Heart left ventricle (tissue), 13 donors: Measurements from ENCODE around the gene NUDT3.

Source experiments
- POLR2A ChIP-seq, 2 donors: fragments of 450-650 bp; IDR thresholded peaks; one replicate each; pipeline ENCODE4 v1.6.1; 2017; ENCODE audit warnings: antibody characterized with exemption in 2 of 2, mild to moderate bottlenecking in 2 of 2, moderate library complexity in 2 of 2
- TF ChIP-seq, protein P1 (sequence below), 12 donors: fragments of 200-600 bp; sonication (generic) in 4 of 12; IDR thresholded peaks; one replicate each; pipeline versions ENCODE4 v1.5.0 to v1.8.0; 2018 to 2022; ENCODE audit warnings: antibody characterized with exemption in 12 of 12, mild to moderate bottlenecking in 5 of 12
- donor health status: ischemic (EF 13 %, LVEDD 7.1; RV severe dilation, severe dysfunction).
- donor health status: DM: no; HTN: yes; CAD: no.
- donor health status: DM: no; HTN: no; CAD: no.
- donor health status: ischemic (EF 25% LVEDD 6.9; RV normal size, moderate dysfunction).
- donor health status: ischemic (EF 25% LVEDD 5.7; RV mildly dilated, moderate dysfunction).
- donor health status: ischemic (EF 35%, LVEDD 5.7; RV mildly dilated, moderate dysfunction).
- donor health status: nonischemic (EF 11% LVEDD 7.7; RV severe dilation, severe dysfunction).
- donor health status: DM: yes; HTN: yes; CAD: no.
- donor health status: PGD.
- donor health status: ischemic (EF 29% LVEDD 5.4; RV normal size, mild dysfunction).
- donor health status: nonischemic (EF 23%, LVEDD 6.1; RV moderate dilation, normal function).

DNA sequence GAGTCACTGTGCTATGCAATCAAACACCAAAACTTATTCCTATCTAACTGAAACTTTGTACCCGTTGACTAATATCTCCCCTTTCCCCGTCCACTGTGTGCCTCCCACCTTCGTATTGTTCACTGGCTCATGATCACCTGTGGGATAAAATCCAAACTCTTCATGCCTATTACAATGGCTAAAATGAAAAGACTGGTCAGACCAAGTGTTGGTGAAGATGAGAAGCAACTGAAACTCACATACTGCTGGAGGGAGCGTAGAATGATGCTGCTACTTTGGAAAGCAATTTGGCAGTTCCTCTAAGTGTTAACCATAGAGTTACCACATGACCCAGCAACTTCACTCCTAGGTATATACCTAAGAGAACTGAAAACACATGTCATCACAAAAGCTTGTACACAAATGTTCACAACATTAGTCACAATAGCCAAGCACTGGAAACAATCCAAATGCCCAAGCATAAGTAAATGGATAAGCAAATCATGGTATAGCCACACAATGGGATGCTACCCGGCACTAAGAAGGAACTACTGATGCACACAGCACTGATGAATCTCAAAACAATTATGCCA lies 20.3 kb upstream of the NUDT3 start:
- TF ChIP-seq, protein P1, sequence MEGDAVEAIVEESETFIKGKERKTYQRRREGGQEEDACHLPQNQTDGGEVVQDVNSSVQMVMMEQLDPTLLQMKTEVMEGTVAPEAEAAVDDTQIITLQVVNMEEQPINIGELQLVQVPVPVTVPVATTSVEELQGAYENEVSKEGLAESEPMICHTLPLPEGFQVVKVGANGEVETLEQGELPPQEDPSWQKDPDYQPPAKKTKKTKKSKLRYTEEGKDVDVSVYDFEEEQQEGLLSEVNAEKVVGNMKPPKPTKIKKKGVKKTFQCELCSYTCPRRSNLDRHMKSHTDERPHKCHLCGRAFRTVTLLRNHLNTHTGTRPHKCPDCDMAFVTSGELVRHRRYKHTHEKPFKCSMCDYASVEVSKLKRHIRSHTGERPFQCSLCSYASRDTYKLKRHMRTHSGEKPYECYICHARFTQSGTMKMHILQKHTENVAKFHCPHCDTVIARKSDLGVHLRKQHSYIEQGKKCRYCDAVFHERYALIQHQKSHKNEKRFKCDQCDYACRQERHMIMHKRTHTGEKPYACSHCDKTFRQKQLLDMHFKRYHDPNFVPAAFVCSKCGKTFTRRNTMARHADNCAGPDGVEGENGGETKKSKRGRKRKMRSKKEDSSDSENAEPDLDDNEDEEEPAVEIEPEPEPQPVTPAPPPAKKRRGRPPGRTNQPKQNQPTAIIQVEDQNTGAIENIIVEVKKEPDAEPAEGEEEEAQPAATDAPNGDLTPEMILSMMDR (IDR thresholded peaks at IDR 0.05) = no peak
- TF ChIP-seq POLR2A (IDR thresholded peaks at IDR 0.05) = no peak
